Stimulated activated CD8-positive, alpha-beta memory T cell treated with anti-CD3 and anti-CD28 coated beads, Interleukin-7, amount 100 ng/mL, for 24 hours (primary cell): ENCODE data around the gene AMBRA1.

ENCODE experiments used
- DNase-seq: peaks from one replicate; pipeline ENCODE4 v3.0.0-alpha.2; 2020; ENCODE audit warnings: low read depth

AMBRA1 gene

GRCh38 chr11:46347637-46348311, 246.0 kb downstream of the AMBRA1 start:
- DNase-seq: no peak

GRCh38 chr11:46346886-46347636, 246.8 kb downstream of the AMBRA1 start, which contains the start of gene DGKZ:
Gene DGKZ (plus strand): TSS chr11:46347463. CDS start chr11:46347660, 197 bp downstream.
- DNase-seq: peak; percentile 59
